GM18505 (cell line): ENCODE results near the gene CYB5RL.
"Not testable (repeated sequence)": the region's sequence is repeated elsewhere in the genome, so short reads cannot be mapped to it uniquely, and the experiment has no call there.

Source experiments
- ATAC-seq: cut with Tn5 transposase; IDR thresholded peaks from one replicate; pipeline ENCODE4 v1.9.1; 2021; ENCODE audit not compliant: unreplicated experiment
- POLR2A ChIP-seq: IDR thresholded peaks from 4 replicates; pipeline ENCODE4 v1.6.1; 2011; ENCODE audit warnings: borderline replicate concordance; ENCODE audit not compliant: insufficient read depth, insufficient read length; ENCODE audit errors: extremely low read depth

Gene CYB5RL

GRCh38 chr1:54167422-54168139, 32.2 kb downstream of the CYB5RL start:
- TF ChIP-seq POLR2A = no peak
- ATAC-seq = no peak

GRCh38 chr1:54166357-54166756, 33.5 kb downstream of the CYB5RL start:
- not testable (repeated sequence) for ATAC-seq

GRCh38 chr1:54165146-54165545, 34.7 kb downstream of the CYB5RL start:
- no peak for TF ChIP-seq POLR2A
- no peak for ATAC-seq

GRCh38 chr1:54163573-54163972, 36.3 kb downstream of the CYB5RL start:
- no peak for TF ChIP-seq POLR2A
- no peak for ATAC-seq

GRCh38 chr1:54163051-54163450, 36.8 kb downstream of the CYB5RL start:
- ATAC-seq = no peak
- TF ChIP-seq POLR2A = no peak

- ATAC-seq = no peak
Observed at GRCh38 chr1:54161495-54162168, 38.2 kb downstream of the CYB5RL start.

GRCh38 chr1:54160351-54160750, 39.5 kb downstream of the CYB5RL start:
- TF ChIP-seq POLR2A = no peak
- no peak for ATAC-seq

More at GRCh38 chr1:54161495-54162168, 38.2 kb downstream of the CYB5RL start:
- TF ChIP-seq POLR2A = no peak

- TF ChIP-seq POLR2A = no peak
- no peak for ATAC-seq
Observed at GRCh38 chr1:54159733-54160316, 40.0 kb downstream of the CYB5RL start.

GRCh38 chr1:54158071-54158470, 41.8 kb downstream of the CYB5RL start:
- no peak for ATAC-seq

GRCh38 chr1:54157401-54157800, 42.4 kb downstream of the CYB5RL start:
- ATAC-seq = no peak
- no peak for TF ChIP-seq POLR2A

More at GRCh38 chr1:54158071-54158470, 41.8 kb downstream of the CYB5RL start:
- TF ChIP-seq POLR2A = no peak

GRCh38 chr1:54156986-54157385, 42.8 kb downstream of the CYB5RL start:
- TF ChIP-seq POLR2A = no peak
- no peak for ATAC-seq

GRCh38 chr1:54156201-54156600, 43.6 kb downstream of the CYB5RL start:
- no peak for TF ChIP-seq POLR2A
- no peak for ATAC-seq

GRCh38 chr1:54153535-54154439, 46.0 kb downstream of the CYB5RL start:
- TF ChIP-seq POLR2A = no peak
- ATAC-seq = no peak
